Measurements from ENCODE around the gene PIK3CA. TPM values are rescaled to one million over a fixed set of nuclear protein-coding genes. Genes with fewer than 3 reads are reported as not detected.
A peak's percentile ranks its signal among the peaks of the same experiment; 100 is the strongest.
"Not testable (repeated sequence)": the region's sequence is repeated elsewhere in the genome, so short reads cannot be mapped to it uniquely, and the experiment has no call there.

Gene PIK3CA
- total RNA-seq, 1 donor from 2014 or later, result 18.1 TPM

DNA sequence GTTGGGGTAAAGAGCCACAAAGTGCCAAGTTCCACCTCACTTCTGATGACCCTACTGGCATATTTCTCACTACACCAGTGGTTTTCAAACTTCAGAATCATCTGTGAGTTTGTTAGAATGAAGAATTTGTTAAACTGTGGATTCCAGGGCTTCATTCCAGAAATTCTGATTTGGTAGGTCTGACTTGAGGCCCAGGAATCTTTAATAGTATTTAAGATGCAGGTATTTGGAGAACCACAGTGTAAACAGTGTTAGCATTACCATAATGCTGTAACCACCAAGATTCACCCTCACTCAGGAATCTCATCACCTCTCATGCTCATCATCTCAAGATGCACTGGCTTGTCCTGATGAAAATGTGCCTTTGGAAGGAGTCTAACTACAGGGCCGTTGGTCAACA, 96.7 kb downstream of the PIK3CA start:
- intact Hi-C loops (cut with DNase I), result no loop called here
- DNase-seq, result no peak

DNA sequence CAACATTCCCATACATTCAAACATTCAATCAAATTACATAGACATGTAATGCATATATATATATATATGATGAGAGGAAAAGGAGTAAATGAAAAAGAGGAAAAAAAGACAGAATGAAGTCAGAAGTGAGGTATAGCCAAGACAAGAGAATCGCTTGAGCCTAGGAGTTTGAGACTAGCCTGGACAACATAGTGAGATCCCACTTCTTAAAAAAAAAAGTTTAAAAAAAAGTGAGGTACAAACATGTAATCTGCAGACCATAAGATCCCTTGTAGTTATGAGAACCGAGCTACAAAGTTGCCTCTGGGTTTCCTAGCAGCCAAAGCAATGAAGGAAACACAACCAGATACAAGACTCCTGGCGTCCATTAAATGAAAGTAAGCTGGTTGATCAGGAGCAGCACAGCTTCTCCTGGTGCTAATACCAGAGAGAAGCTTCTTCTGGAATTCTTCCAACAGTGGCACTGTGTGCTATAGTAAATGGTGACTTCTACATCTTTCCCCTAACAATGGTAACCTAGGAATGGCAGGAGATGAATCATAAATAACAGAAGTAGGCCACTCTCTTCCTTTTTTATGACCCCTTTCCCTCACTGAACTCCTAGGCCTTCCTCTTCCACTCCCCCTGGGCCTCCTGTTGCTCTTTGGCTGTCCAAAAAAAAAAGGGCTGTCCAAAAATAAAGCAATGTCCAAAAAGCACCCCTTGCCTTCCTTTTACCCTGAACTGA, 99.3 kb downstream of the PIK3CA start:
- DNase-seq (no peak), ATAC-seq (ENCODE audit: poor library complexity) (no peak)
- intact Hi-C loops (cut with DNase I), result no loop called here

More for the DNA sequence above, 96.7 kb downstream of the PIK3CA start:
- ATAC-seq (ENCODE audit: poor library complexity), result no peak

DNA sequence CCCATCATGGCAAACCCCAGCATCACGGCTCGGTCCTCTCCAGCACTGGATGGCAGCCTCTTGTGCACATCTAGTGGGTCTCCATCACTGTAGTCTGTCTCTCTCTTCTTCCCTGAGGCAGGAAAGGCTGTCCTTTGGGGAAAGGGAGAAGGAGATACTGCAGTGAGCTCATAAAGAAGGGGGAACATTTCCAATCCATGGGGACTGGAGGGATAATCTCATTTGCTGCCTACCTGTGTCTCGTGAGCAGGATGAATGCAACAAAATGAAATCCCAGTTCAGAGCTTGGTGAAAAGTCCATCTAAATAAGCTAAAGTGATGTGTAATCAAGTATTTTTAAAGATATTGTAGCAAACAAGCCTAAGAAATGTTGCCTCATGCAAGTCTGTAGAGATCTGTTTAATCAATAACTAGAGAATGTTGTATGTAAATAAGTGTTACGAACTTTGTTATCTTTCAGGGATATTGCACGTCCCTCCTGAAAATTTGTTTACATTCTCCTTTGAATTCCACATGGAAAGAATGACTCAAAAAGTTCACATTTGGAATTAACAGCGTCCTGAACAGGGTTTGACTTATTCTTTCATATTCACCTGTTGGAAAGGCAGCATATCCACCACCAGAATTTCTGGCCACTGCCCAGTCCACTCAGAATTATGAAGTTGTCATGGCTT, 102.8 kb downstream of the PIK3CA start, which contains the start of gene KCNMB3:
KCNMB3 (minus strand) TSS at position 312 of the 674 bp plus-strand sequence; CDS start at position 188, 124 bp downstream.
- no peak for ATAC-seq (ENCODE audit: poor library complexity)
- no peak for DNase-seq
- intact Hi-C loops (cut with DNase I), result no loop called here

DNA sequence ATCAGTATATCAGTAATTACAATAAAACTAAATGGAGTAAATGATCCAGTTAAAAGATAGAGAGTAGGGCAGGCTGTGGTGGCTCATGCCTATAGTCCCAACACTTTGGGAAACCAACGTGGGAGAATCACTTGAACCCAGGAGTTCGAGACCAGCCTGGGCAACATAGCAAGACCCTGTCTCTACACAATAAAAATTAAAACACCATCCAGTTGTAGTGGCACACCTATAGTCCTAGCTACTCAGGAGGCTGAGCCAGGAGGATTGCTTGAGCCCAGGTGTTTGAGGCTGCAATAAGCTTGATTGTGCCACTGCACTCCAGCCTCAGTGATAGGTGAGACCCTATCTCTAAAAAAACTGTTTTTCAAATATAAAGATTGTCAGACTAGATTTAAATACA, 108.7 kb downstream of the PIK3CA start:
- no peak for ATAC-seq (ENCODE audit: poor library complexity)
- no peak for DNase-seq
- intact Hi-C loops (cut with DNase I), result no loop called here

DNA sequence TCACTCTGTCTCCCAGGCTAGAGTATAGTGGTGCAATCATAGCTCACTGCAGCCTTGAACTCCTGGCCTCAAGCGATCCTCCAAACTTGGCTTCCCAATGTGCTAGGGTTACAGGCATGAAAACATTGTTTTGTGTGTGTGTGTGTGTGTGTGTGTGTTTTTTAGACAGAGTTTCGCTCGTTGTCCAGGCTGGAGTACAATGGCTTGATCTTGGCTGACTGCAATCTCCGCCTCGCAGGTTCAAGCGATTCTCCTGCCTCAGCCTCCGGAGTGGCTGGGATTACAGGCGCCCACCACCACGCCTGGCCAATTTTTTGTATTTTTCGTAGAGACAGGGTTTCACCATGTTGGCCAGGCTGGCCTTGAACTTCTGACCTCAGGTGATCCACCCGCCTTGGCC, 109.6 kb downstream of the PIK3CA start:
- DNase-seq; intact Hi-C loops (cut with DNase I); ATAC-seq (ENCODE audit: poor library complexity): not testable (repeated sequence)

DNA sequence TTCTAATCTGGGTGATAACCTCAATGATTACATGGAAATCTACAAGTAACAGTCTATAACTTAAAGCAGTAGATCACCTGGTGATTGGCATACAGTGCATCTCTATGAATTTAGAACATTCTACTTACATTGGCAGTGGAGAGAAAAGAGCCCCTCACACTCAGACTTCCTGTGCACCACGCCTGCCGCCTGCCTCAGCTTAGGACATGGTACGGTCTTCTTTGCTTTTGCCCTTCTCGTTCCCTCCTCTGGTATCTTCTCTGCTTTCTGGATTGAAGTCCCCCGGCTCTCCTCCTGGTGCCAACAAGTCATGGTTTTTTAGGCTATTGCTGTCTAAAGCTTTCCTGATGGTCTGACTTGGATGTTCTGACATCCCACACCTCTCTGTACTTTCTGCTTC, 110.7 kb downstream of the PIK3CA start:
- no peak for DNase-seq
- intact Hi-C loops (cut with DNase I), result no loop called here

DNA sequence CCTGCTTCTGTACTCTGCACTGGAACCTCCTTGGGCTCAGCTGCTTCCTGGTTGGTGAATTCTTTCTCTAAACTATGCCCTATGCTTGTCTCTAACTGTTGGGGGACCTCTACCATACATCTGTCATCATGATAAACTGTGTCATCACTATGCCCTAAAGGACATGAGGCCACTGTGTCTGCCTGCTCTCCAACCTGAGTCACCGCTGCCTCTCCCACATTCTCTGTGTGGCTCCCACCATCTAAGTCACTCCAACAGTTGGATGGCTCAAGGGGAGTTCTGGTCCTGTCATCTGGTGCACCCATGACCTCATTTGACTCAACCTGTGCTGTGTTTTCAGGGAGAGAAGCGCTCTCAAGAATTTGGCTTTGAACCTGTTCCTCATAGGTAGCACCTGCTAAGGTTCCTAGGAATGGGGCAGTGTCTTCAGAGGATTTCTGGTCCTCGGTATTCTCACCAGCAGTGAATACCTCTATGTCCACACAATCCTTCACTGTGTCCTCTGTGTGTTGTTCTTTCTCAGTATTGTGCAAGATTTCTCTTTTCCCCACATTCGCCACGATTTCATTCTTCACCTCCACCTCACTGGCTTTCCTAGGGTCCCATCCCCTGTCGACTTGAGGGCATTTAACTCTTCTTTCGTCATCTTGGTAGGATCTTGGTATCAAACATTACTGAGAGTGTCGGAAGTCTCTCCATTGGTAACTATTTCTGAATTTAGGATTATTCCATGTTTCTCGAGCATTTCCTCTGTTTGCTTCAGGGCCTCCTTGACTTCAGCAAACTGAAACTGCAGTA, 112.0 kb downstream of the PIK3CA start:
- intact Hi-C loops (cut with DNase I); DNase-seq; ATAC-seq (ENCODE audit: poor library complexity): not testable (repeated sequence)

More for the DNA sequence above, 110.7 kb downstream of the PIK3CA start:
- ATAC-seq (ENCODE audit: poor library complexity), result no peak

DNA sequence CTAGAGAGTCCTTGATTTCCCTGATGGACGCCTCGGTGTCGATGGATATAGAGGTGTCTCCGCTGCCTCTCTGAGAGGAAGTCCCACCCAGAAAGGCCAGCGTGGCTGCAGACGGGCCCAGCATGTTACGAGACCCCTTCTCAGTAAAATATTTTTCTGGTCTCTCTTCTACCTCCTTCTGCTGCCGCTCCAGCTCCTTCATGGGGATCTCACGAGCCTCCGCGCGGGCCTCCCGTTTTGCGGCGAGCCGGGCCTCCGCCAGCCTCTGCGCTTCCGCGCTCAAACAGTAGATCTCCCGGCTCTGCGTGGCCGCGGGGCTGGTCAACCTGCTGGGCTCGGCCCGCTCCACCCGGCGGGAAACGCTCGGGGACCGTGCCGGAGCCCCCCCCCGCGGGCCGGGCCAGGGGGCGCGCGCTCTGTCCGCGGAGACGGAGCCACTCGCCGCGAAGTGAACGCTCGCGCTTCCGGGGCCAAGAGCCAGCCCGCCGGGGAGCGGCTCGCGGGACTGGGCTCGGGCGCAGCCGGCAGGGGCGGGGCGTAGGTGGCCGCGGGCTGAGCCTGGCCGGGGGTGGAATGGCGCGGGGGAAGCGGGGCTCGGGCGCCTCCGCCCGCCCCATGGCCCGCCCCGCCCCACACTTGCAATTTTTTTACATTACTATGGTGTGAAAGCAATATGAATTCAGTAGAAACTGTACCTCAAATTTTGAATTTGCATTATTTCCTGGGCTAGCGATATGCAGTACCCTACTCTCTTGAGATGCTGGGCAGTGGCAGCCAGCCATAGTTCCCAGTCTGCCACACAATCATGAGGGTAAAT, 113.0 kb downstream of the PIK3CA start:
- DNase-seq (peak; percentile 88), ATAC-seq (ENCODE audit: poor library complexity) (peak; percentile 100)
- intact Hi-C loops (cut with DNase I), result no loop called here

DNA sequence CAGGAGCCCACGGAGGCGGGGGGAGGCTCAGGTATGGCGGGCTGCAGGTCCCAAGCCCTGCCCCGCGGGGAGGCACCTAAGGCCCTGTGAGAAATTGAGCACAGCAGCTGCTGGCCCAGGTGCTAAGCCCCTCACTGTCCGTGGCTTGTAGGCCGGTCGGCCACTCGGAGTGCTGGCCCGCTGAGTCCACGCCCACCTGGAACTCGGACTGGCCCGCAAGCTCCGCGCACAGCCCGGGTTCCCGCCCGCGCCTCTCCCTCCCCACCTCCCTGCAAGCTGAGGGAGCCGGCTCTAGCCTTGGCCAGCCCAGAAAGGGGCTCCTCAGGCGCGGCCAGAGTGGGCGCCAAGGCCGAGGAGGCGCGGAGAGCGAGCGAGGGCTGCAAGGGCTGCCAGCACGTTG, 115.0 kb downstream of the PIK3CA start:
- intact Hi-C loops (cut with DNase I), result no loop called here
- ATAC-seq (ENCODE audit: poor library complexity) (no peak), DNase-seq (no peak)

DNA sequence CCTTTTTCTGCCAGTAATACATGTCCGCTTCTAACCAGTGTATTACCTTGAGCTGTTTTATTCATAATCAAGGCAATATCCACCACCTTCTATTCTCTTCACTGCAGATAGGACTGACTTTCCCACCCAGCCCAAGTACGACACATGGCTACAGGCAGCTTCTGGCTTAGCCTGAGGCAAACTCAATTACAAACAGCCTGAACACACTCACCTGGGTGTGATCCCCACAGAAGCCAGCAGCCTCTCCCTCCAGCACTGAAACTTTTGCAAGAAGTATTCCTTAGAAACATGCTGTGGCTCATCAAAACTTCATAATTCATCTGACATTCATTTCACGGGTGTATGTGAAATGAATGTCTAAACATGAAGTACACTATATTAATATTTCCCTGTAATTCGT, 116.3 kb downstream of the PIK3CA start:
- DNase-seq (no peak), ATAC-seq (ENCODE audit: poor library complexity) (no peak)
- intact Hi-C loops (cut with DNase I), result no loop called here

DNA sequence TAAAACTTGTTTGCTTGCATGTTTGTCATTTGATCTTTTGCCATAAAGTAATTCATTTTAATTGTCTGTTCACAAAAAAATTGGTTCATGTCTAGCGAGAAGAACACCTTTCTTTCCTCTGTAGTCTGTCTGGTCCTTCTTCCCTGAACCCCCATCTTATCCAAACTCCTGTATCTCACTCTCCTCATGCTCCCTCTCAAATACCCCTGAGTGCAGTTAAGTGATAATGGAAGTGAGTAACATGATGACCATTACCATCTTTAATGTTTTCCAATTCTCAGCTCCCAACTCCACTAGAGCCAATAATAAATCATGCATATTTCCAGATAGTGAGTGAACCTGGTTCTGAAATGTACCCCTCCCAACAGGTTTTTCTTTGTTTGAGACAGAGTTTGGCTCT, 116.9 kb downstream of the PIK3CA start:
- intact Hi-C loops (cut with DNase I), result no loop called here
- ATAC-seq (ENCODE audit: poor library complexity), result no peak
- DNase-seq, result no peak

DNA sequence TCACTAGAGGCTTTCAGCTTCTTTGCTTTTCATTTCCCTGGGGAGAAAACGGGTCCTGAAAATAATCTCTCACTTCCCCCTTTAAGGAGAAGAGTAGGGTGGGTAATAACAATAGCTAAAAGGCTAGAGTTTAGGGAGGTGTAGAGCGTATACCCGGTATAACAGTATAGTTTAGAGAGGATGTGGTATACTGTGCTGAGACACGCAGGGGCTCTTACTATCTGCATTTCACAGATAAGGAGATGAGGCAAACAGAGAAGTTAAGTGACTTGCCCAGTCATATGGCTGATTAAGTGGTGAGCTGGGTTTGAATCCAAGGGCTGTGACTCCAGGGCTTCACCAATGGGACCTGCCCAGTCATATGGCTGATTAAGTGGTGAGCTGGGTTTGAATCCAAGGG, 117.7 kb downstream of the PIK3CA start:
- intact Hi-C loops (cut with DNase I), result no loop called here
- ATAC-seq (ENCODE audit: poor library complexity) (no peak), DNase-seq (no peak)

DNA sequence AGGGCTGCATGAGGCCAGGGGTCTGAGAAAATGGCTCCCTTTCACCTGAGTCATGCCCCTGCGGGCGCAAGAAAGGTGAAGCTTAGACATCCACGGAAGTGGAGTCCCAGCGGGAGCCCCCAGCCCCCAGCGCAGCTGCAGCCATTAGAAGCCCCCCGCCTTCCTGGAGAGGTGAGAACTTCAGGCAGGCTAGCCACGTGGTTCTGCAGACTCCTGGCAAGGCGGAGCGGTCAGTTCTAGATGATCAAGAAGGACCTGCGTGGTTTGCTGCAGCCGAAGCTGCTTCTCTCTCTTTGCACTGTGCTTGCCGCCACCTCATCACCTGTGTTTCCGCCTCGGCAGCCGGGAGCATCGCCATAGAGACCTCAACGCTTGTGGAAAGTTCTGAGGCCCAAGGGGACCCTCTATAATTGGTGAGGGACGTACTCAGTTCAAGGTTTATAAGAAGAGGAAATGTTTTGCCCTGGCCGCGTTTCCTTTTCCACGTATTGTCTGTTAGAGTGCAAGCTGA, 118.6 kb downstream of the PIK3CA start:
- intact Hi-C loops (cut with DNase I), result no loop called here
- peak; percentile 46 for DNase-seq
- no peak for ATAC-seq (ENCODE audit: poor library complexity)

DNA sequence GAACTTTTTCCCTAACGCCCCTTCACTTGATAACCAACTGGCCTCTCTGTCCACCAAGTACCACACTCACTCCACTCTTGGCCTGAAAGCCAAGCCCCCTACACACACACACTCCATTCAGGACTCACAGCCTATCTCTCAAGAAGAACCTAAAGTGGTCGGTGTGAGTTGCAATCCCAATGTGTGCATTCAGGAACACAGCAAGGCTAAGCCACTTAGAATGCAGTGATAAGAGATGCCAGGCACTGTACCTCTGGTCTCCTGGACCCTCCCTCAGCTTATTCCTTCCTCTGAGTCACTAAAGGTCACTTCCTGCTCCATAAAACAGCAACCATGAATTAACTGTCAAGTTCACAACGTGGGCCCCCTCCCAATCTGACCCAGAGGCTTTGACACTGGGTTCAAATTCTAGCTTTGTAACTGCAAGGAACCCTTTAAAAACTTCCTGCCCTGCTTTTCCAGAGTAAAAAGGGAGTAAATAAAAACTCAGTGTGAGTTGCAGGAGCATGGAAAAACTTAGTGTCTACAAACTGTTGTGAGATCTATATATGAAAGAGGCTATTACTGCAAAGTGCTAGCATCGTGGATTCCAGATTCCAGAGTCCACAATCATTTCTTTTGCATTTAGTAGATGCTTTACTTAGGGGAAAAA, 120.4 kb downstream of the PIK3CA start:
- intact Hi-C loops (cut with DNase I), result no loop called here

DNA sequence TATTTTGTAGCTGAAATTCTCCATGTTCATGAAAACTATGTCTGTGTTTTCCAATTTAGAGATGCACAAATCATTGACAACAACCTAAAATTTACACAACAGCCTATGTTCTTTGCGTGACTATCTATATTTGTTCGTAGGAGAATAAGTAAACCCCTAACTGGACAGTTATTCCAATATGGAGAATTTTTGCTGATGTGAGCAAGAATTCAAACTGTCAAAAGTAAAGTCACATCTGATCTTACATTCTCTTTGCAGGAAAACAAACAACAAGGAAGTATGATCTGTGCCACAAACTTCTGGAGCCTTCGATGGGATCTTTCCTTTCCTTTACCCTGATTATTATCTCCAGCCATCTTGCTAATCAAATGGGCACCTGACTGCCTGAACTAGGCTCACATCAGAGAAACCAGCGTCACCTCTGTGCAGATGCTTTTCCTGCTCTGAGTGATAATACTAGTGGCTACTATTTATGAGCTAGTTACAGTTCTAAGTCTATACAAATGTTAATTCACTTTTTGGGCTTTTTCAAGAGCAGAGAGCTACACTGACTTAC, 121.1 kb downstream of the PIK3CA start:
- DNase-seq (no peak), ATAC-seq (ENCODE audit: poor library complexity) (no peak)
- intact Hi-C loops (cut with DNase I), result no loop called here

More for the DNA sequence above, 120.4 kb downstream of the PIK3CA start:
- no peak for DNase-seq
- no peak for ATAC-seq (ENCODE audit: poor library complexity)

DNA sequence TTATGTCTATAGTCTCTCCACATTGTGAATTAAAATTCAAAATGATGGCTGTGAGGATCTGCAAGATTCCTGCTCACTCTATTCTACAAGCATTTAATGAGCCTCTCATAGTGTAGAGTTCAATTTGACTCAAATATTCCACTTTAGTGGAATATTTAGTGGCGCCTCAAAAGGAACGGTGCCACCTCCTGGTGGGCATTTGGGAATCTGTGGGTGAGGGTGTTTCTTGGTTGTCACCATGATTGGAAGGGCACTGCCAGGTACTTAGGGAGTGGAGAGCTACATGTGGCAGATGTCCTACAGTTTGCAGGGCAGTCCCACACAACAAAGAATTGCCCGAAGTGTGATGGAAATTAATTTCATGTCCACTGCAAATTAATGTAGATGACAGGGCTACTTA, 124.2 kb downstream of the PIK3CA start:
- DNase-seq, result no peak
- intact Hi-C loops (cut with DNase I), result no loop called here
- no peak for ATAC-seq (ENCODE audit: poor library complexity)

DNA sequence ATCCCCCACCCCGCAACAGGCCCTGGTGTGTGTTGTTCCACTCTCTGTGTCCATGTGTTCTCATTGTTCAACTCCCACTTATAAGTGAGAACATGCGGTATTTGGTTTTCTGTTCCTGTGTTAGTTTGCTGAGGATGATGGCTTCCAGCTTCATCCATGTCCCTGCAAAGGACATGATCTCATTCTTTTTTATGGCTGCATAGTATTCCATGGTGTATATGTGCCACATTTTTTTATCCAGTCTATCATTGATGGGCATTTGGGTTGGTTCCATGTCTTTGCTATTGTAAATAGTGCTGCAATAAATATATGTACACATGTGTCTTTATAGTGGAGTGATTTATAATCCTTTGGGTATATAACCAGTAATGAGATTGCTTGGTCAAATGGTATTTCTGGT, 126.3 kb downstream of the PIK3CA start:
- DNase-seq; intact Hi-C loops (cut with DNase I); ATAC-seq (ENCODE audit: poor library complexity): not testable (repeated sequence)

DNA sequence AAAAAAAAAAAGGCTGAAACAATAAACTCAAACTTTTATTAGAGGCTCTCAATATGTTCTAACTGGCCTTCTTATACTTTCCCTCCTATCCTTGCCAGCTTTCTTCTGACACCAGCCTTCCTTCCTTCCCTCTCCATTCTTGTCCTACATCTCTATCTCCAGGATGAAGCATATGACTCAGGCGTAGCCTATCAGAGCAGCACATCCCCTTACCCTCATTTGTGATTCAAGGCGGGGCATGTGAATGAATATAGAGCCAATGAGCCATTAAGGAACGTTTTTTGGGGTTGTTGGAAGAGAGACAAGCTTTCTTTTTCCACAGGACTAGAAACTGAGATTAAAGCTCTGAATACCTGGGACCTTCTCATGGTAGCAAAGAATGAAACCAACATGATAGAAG, 127.8 kb downstream of the PIK3CA start:
- no peak for DNase-seq
- intact Hi-C loops (cut with DNase I), result no loop called here
- no peak for ATAC-seq (ENCODE audit: poor library complexity)

All from Right ventricle myocardium superior (tissue), 1 donor.